ENCODE measurements around the gene KIAA1549. TPM values are rescaled to one million over a fixed set of nuclear protein-coding genes. Genes with fewer than 3 reads are reported as not detected.

The KIAA1549 gene
- total RNA-seq, 4 donors from 2014 or later: 0.75 to 2.1 (median 1.2) TPM

DNA sequence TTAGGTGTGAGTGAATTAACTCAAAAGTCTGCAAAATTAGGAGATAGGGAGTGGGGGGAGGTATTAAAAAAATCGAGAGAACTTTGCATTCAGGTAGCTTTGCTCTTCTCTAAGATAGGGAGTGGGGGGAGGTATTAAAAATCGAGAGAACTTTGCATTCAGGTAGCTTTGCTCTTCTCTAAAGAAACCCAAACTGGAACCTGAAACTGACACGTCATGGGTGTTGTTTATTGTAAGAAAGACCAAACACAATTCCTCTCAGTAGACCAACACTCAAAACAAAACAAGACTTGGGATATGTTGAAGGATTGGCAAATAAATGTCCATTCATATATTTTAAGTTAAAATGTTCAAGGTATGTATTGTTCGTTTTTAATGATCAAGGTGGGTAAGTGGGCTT, 87.9 kb downstream of the KIAA1549 start:
- TF ChIP-seq CTCF (IDR thresholded peaks at IDR 0.05; ENCODE audit: low read depth): no peak

DNA sequence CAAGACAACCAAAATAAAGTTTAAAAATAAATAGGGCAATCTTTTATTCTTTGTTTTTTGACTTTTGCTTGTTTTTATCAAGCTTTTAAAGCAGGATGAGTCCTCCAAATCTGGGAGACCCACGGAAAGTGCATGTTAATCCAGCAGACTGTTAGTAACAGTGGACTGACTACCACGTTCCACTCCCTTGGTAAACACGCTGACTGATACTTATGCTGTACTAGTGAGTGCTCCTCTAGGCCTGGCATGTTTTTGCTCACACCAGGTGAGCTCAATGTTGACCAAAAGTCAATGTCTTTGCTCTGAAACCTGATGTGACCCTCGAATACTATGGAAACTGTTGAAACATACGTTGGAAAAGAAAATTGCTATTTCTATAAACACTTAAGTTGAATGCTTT, 88.4 kb downstream of the KIAA1549 start:
- no peak for TF ChIP-seq CTCF (IDR thresholded peaks at IDR 0.05; ENCODE audit: low read depth)

DNA sequence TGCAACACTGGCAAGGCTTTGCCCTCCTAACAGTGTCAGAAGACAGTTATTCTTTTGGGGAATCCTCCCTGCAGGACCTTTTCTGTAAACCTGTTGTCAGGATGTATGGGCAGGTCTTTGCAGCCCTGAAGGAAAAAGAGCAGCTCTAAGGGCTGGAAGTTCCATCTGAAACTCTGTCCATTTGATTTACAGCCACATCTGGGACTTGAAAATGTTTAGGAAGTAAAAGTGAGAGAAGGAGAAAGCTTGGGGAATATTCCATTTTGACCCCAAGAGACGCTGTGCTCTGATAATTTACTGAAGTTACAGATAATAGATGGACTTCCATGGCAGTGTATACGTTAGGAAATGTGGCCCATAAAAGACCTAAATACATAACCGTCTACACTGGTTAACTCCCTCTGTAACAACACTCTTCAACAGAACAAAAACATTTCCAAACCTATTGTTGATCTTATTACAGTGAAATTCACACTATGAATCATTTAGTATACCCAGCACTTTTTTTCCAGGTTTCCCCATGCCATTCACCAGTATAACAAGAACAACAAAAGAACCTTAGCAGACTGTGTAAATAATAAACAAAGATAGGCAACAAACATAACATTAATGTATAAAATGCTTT, 89.1 kb downstream of the KIAA1549 start:
- no peak for TF ChIP-seq CTCF (IDR thresholded peaks at IDR 0.05; ENCODE audit: low read depth)

DNA sequence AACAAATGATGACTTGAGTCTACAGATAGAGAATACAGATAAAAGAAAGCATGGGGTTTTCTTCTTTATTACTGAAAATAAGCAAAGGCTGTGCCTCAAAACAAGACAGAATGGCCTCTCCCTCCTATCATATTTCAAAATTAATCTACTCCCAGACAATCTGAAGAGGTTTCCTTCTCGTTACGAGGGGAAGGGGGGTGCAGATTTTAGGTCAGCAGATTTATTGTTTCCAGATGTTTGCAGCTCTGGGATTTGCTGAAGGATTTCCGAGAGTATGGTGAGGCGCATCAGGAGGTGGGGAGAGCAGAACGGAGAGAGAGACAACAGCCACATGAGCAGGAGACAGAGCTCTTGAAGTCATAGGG, 89.8 kb downstream of the KIAA1549 start:
- no peak for TF ChIP-seq CTCF (IDR thresholded peaks at IDR 0.05; ENCODE audit: low read depth)

- TF ChIP-seq CTCF (IDR thresholded peaks at IDR 0.05; ENCODE audit: low read depth): no peak
These were observed 90.4 kb downstream of the KIAA1549 start for GRCh38 chr7:138890499-138891445.

DNA sequence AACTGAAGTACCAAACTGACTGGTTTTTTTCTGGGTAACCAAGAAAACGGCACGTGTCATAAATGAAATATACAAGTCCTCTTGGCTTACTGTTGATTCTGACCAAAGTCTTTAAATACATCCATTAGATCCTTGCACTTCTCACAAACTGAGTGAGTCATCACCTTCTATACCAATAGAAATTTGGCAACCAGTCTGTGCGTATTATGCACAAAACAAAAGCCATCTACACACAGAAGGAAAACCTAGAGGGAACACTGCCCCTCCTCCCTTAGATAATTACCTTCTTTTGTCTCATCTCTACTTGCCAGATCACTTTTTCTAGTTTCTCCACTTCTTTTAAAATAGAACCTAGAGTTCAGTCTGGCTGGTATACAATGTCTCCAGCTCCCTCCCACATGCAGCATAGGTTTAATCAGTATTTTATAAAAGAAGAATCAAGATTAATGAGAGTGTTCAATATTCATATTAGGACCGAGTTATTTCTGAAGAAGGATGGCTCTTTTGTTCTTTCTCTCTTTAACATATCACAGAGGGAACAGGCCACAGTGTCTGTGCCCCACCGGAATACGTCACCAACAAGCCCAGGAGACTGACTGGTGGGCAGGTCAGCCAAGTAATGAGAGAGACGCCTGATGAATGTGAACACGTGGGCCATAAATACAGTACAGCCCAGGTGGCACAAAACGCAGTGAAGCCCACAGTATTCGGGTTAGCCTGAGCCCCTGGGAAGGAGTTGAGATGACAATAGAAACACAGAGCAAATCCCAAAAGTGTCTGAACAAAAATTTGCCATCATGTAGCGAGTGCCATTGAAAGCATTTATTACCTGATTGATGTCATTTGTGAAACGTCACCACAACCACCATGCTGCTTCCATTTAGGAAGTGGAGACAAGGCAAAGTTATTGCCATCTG, 91.3 kb downstream of the KIAA1549 start:
- no peak for TF ChIP-seq CTCF (IDR thresholded peaks at IDR 0.05; ENCODE audit: low read depth)

Data from subcutaneous adipose tissue (tissue), 4 donors.